ENCODE measurements around the gene TMEM40. TPM values are rescaled to one million over a fixed set of nuclear protein-coding genes. Genes with fewer than 3 reads are reported as not detected.
A peak's percentile ranks its signal among the peaks of the same experiment; 100 is the strongest.

TMEM40 gene
- total and polyA plus RNA-seq, 9 of the 15 experiments (the other 6 are each of a cell fraction or from before 2014, with no cell fraction given) = 0.11 to 0.31 (median 0.14) TPM; not detected in 6

GRCh38 chr3:12706504-12707253 lies 52.4 kb downstream of the TMEM40 start (continued):
- TF ChIP-seq CREB1 (IDR thresholded peaks at IDR 0.05) = no peak
- TF ChIP-seq CREB1 (CRISPR knock-in tag; IDR thresholded peaks at IDR 0.05) = 0 out of 2 replicates have a peak, but pooled peaks have one; percentile 25
- peak; percentile 59; the same call in 1 of the 2 replicates for TF ChIP-seq MYNN (IDR thresholded peaks at IDR 0.05)
- TF ChIP-seq MYNN (CRISPR knock-in tag; IDR thresholded peaks at IDR 0.05) = no peak
- TF ChIP-seq ZNF140 (CRISPR knock-in tag; IDR thresholded peaks at IDR 0.05) = no peak
- no peak for TF ChIP-seq ZFX (CRISPR knock-in tag; IDR thresholded peaks at IDR 0.05)
- no peak for TF ChIP-seq PML (IDR thresholded peaks at IDR 0.05; ENCODE audit: low read length)
- no peak for TF ChIP-seq NFRKB (IDR thresholded peaks at IDR 0.05; ENCODE audit: low read depth)
- no peak for TF ChIP-seq SMAD2 (IDR thresholded peaks at IDR 0.05; ENCODE audit: low read depth, low read length)
- TF ChIP-seq CTCF (IDR thresholded peaks at IDR 0.05 in 2 of 3, conservative IDR thresholded peaks at IDR 0.05 in 1 of 3; ENCODE audit: insufficient read depth in 2 of 3, low read depth in 1 of 3, low read length in 3 of 3) = peak; percentile 95 to 99 (median 99)
- no peak for TF ChIP-seq MED1 (CRISPR knock-in tag; IDR thresholded peaks at IDR 0.05; ENCODE audit: borderline replicate concordance)
- no peak for TF ChIP-seq ZNF507 (tag; conservative IDR thresholded peaks at IDR 0.05)
- 0 out of 4 replicates have a peak, but pooled peaks of 1 of the 2 experiments have one; percentile 12 for TF ChIP-seq BCLAF1 (IDR thresholded peaks at IDR 0.05; ENCODE audit: borderline replicate concordance in 1 of 2, control insufficient read depth in 1 of 2, low read depth in 2 of 2, low read length in 1 of 2)
- TF ChIP-seq TEAD4 (IDR thresholded peaks at IDR 0.05; ENCODE audit: low read length) = peak; percentile 18; the same call in 1 of the 2 replicates
- TF ChIP-seq TEAD4 (CRISPR knock-in tag; IDR thresholded peaks at IDR 0.05; ENCODE audit: borderline replicate concordance) = no peak
- peak; percentile 50; the same call in 1 of the 2 replicates for TF ChIP-seq ZBTB33 (CRISPR knock-in tag; IDR thresholded peaks at IDR 0.05)
- TF ChIP-seq MYBL2 (IDR thresholded peaks at IDR 0.05; ENCODE audit: low read depth) = no peak
- no peak for TF ChIP-seq MYBL2 (CRISPR knock-in tag; IDR thresholded peaks at IDR 0.05; ENCODE audit: borderline replicate concordance)
- TF ChIP-seq DPF2 (IDR thresholded peaks at IDR 0.05) = peak; percentile 39
- TF ChIP-seq NCOR1 (IDR thresholded peaks at IDR 0.05) = 0 out of 2 replicates have a peak, but pooled peaks have one; percentile 5
- TF ChIP-seq SPI1 (IDR thresholded peaks at IDR 0.05; ENCODE audit: borderline replicate concordance, low read depth, low read length) = no peak
- TF ChIP-seq STAG1 (CRISPR knock-in tag; IDR thresholded peaks at IDR 0.05; ENCODE audit: borderline replicate concordance) = peak; percentile 26; the same call in 1 of the 2 replicates
- TF ChIP-seq KDM1A (IDR thresholded peaks at IDR 0.05) = peak; percentile 43 to 63; a peak in 3 of 4 replicates
